HG03095 (cell line): ENCODE data around the gene CAMK2N1.
"Not testable (repeated sequence)": the region's sequence is repeated elsewhere in the genome, so short reads cannot be mapped to it uniquely, and the experiment has no call there.

Experiments
- ATAC-seq: cut with Tn5 transposase; IDR thresholded peaks from one replicate; pipeline ENCODE4 v1.9.1; 2021; ENCODE audit warnings: moderate library complexity; ENCODE audit not compliant: unreplicated experiment

The CAMK2N1 gene

GRCh38 chr1:20485527-20486456 lies at the start of gene CAMK2N1:
Gene CAMK2N1 (minus strand): TSS chr1:20486210. CDS start chr1:20485379, 831 bp downstream.
- ATAC-seq = no peak

- no peak for ATAC-seq
Measured at GRCh38 chr1:20534659-20535417, 48.8 kb upstream of the CAMK2N1 start.

GRCh38 chr1:20533635-20534034 lies 47.6 kb upstream of the CAMK2N1 start:
- ATAC-seq = no peak

GRCh38 chr1:20530901-20531300 lies 44.9 kb upstream of the CAMK2N1 start:
- no peak for ATAC-seq

- ATAC-seq = no peak
Measured at GRCh38 chr1:20530306-20530705, 44.3 kb upstream of the CAMK2N1 start.

GRCh38 chr1:20528221-20528620 lies 42.2 kb upstream of the CAMK2N1 start:
- no peak for ATAC-seq

- ATAC-seq = no peak
Measured at GRCh38 chr1:20526267-20526666, 40.3 kb upstream of the CAMK2N1 start.

GRCh38 chr1:20521960-20522861 lies 36.2 kb upstream of the CAMK2N1 start:
- no peak for ATAC-seq

- not testable (repeated sequence) for ATAC-seq
Measured at GRCh38 chr1:20519609-20520262, 33.7 kb upstream of the CAMK2N1 start.

- ATAC-seq = no peak
Measured at GRCh38 chr1:20511518-20512428, 25.8 kb upstream of the CAMK2N1 start.

GRCh38 chr1:20508411-20508771 lies 22.4 kb upstream of the CAMK2N1 start:
- no peak for ATAC-seq

- ATAC-seq = peak; percentile 81
Measured at GRCh38 chr1:20507564-20508410, 21.8 kb upstream of the CAMK2N1 start, which contains the start of gene MUL1. Gene MUL1 (minus strand): TSS chr1:20508151. CDS start chr1:20508024, 127 bp downstream.

- no peak for ATAC-seq
Measured at GRCh38 chr1:20507248-20507563, 21.2 kb upstream of the CAMK2N1 start.

- no peak for ATAC-seq
Measured at GRCh38 chr1:20505488-20505887, 19.5 kb upstream of the CAMK2N1 start.

- no peak for ATAC-seq
Measured at GRCh38 chr1:20500716-20501115, 14.7 kb upstream of the CAMK2N1 start.

- no peak for ATAC-seq
Measured at GRCh38 chr1:20499718-20500117, 13.7 kb upstream of the CAMK2N1 start.

- no peak for ATAC-seq
Measured at GRCh38 chr1:20499105-20499504, 13.1 kb upstream of the CAMK2N1 start.

- no peak for ATAC-seq
Measured at GRCh38 chr1:20498116-20498515, 12.1 kb upstream of the CAMK2N1 start.

GRCh38 chr1:20497506-20497905 lies 11.5 kb upstream of the CAMK2N1 start:
- ATAC-seq = no peak
